Brain microvascular endothelial cell (primary cell): ENCODE results near the gene TYR.

Experiments used
- DNase-seq: peaks from one replicate; pipeline ENCODE4 v3.0.0-alpha.2; 2020
- H3K27ac ChIP-seq: fragments of 250-450 bp; sonication (Bioruptor Pico); 2 replicates; pipeline ENCODE4 v1.5.1; 2020; ENCODE audit warnings: mild to moderate bottlenecking, moderate library complexity
- H3K27me3 ChIP-seq: fragments of 250-450 bp; sonication (Bioruptor Pico); replicated peaks from 2 replicates; pipeline ENCODE4 v1.5.1; 2020; ENCODE audit warnings: mild to moderate bottlenecking
- H3K36me3 ChIP-seq: fragments of 250-450 bp; sonication (Bioruptor Pico); replicated peaks from 2 replicates; pipeline ENCODE4 v1.5.1; 2020; ENCODE audit warnings: mild to moderate bottlenecking
- H3K4me3 ChIP-seq: 2 replicates; pipeline ENCODE4 v1.5.1; 2011; ENCODE audit warnings: low read depth, mild to moderate bottlenecking, control low read depth, low read length, moderate library complexity
- CTCF ChIP-seq: IDR thresholded peaks from 2 replicates; pipeline ENCODE4 v1.5.1; 2011; ENCODE audit warnings: low read depth, mild to moderate bottlenecking, moderate library complexity, low read length, control low read depth, inconsistent platforms; ENCODE audit errors: missing control alignments
- in situ Hi-C: cut with HindIII; loops from 2 replicates; pipeline ENCODE4 v1.10.0; 2017; ENCODE audit warnings: low sequenced_read_pairs, low pct_ligation_motif_present

TYR gene

GRCh38 chr11:89168396-89168795 is 9.3 kb upstream of the TYR start:
- TF ChIP-seq CTCF, result no peak
- no peak overlapping the region for H3K4me3 ChIP-seq
- no peak overlapping the region for H3K27ac ChIP-seq
- no peaks in the 10 kb centered on the region for H3K27me3 ChIP-seq
- in situ Hi-C loops, result no loop called here
- DNase-seq, result no peak
- no peaks in the 10 kb centered on the region for H3K36me3 ChIP-seq

- in situ Hi-C loops, result no loop called here
- no peak for DNase-seq
- H3K27me3 ChIP-seq, result no peaks in the 10 kb centered on the region
- no peak overlapping the region for H3K4me3 ChIP-seq
- no peak for TF ChIP-seq CTCF
- H3K36me3 ChIP-seq, result no peaks in the 10 kb centered on the region
- H3K27ac ChIP-seq, result no peak overlapping the region
Measured at GRCh38 chr11:89175796-89176195, 1.9 kb upstream of the TYR start.

GRCh38 chr11:89176938-89177337 is 737 bp upstream of the TYR start:
- in situ Hi-C loops, result no loop called here

GRCh38 chr11:89181111-89181510 is 3.4 kb downstream of the TYR start:
- TF ChIP-seq CTCF, result no peak
- DNase-seq, result no peak
- H3K36me3 ChIP-seq, result no peaks in the 10 kb centered on the region
- in situ Hi-C loops, result no loop called here
- no peak overlapping the region for H3K27ac ChIP-seq
- H3K27me3 ChIP-seq, result no peaks in the 10 kb centered on the region
- H3K4me3 ChIP-seq, result no peak overlapping the region

More at GRCh38 chr11:89176938-89177337, 737 bp upstream of the TYR start:
- TF ChIP-seq CTCF, result no peak
- H3K27me3 ChIP-seq, result no peaks in the 10 kb centered on the region
- DNase-seq, result no peak
- no peak overlapping the region for H3K27ac ChIP-seq
- H3K4me3 ChIP-seq, result no peak overlapping the region
- H3K36me3 ChIP-seq, result no peaks in the 10 kb centered on the region

GRCh38 chr11:89182773-89183518 is 5.3 kb downstream of the TYR start:
- Histone ChIP-seq H3K36me3 (no peaks in the 10 kb centered on the region), H3K4me3 (no peak overlapping the region), H3K27ac (no peak overlapping the region), H3K27me3 (no peaks in the 10 kb centered on the region)
- in situ Hi-C loops, result no loop called here
- TF ChIP-seq CTCF, result no peak
- DNase-seq, result no peak

- in situ Hi-C loops, result no loop called here
- Histone ChIP-seq H3K36me3 (no peaks in the 10 kb centered on the region), H3K27me3 (no peaks in the 10 kb centered on the region), H3K4me3 (no peak overlapping the region), H3K27ac (no peak overlapping the region)
- TF ChIP-seq CTCF, result no peak
- DNase-seq, result no peak
Measured at GRCh38 chr11:89184021-89184420, 6.3 kb downstream of the TYR start.
